Raji (cell line): ENCODE data around the gene TGFBR2.

ENCODE experiments used
- POLR2A ChIP-seq: IDR thresholded peaks from 2 replicates; pipeline ENCODE4 v1.6.1; 2011; ENCODE audit warnings: low read depth, low read length, control low read depth; ENCODE audit not compliant: insufficient read depth

Gene TGFBR2

DNA sequence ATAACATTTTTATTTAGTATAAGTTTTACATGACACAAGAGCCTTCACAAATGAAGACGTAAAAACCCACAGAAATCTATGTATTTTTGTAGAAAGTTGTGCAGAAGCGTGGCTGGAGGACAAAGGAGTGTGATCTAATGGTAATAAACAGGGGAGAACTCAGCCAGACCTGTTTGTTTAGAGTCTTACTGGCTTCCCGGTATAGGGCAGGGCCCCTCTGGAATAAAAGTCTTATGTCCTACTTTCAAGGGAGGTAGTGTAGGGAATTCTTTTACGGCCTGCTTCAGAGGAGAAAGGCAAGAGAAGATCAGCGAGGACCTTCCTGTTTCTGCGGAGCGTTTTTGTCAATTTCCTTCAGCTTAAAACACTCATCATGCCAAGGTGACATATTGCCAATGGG lies 103.6 kb downstream of the TGFBR2 start:
- no peak for TF ChIP-seq POLR2A

DNA sequence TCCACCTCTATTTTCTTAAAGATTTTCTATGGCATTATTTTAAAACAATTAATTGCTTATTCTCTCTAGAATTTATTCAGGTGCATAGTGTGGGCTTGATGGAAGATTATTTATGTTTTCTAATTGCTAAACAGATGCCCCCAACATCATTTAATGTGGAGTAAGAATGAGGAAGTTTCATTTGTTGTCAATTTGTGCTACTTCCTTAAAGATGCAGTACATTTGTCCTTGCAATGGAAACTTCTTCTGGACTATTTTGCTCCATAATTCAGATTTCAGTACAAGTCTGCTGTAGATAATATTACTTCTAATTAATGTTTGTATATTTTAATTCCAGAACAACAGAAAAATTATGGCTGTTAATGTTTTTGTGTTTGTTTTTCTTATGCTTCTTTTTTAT lies 104.8 kb downstream of the TGFBR2 start:
- TF ChIP-seq POLR2A, result no peak

DNA sequence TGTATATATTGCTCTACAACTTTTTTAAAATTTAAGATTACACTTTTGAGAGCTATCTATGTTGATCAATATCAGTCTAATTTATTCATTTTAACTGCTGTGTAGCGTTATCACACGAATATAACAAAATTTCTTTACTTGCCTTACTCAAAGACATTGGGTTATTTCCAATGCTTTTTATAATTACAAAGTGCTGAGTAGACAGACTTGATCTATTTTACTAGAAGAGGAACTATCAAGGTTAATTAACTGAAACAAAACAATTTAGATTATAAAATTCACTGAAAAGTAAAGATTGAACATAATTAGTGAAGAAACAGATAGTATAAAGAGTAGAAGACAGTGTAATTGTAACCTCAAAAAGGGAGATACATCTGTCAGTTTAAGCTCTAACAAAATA lies 105.5 kb downstream of the TGFBR2 start:
- no peak for TF ChIP-seq POLR2A

DNA sequence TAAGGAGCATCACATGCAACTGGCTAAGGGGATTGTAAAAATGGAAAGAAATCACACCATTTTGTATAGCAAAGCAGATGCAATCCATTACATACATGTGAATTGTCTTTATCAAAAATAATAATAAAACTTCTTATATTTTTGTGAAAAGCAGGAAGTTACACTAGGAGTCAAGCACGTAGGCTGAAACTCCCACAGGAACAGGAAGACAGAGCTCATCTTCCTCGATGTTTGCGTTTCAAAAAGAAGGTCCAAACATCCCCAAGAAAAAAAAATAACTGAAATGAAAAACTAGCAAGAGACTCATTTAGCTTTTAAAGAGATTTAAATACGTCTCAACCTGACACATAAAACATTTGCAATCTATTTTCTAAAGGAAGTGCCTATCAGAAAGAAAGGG lies 106.6 kb downstream of the TGFBR2 start:
- TF ChIP-seq POLR2A, result no peak

DNA sequence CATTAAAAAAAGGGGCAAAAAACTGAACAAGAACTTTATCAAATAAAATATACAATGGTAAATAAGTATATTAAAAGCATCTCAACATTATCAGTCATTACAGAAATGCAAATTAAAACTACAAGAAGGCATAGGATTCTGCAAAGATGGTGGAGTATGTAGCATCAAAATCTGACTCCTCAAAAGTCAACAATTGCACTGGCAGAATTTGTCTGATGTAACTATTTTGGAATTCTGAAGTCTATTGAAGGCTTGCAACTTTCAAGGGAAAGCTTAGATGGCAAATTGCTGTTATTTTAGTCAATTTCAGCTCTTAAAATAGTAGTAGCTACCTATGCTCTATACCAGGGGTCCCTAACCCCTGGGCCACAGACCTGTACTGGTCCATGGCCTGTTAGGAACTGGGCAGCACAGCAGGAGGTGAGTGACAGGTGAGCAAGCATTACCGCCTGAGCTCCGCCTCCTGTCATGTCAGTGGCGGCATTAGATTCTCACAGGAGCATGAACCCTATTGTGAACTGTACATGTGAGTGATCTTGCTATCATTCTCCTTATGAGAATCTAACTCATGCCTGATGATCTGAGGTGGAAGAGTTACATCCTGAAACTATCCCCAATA lies 107.6 kb downstream of the TGFBR2 start:
- no peak for TF ChIP-seq POLR2A

DNA sequence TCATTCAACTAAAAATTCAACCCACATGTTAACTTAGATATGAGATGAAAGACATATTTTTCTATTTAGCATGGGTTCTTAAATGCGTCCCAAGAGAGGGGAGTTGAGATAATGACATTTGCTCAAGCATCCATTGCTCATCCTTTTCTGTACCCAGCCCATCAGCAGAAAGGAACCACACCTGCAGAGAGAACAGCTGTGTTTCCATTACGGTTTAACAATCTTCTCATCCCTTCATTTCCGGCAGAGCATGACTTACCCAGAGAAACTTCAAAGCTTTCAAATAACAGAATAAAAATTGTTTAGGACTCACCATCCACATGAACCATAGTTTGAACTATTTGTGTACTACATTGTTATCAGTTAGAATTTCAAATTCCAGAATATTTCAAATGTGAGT lies 113.1 kb downstream of the TGFBR2 start:
- TF ChIP-seq POLR2A, result no peak

DNA sequence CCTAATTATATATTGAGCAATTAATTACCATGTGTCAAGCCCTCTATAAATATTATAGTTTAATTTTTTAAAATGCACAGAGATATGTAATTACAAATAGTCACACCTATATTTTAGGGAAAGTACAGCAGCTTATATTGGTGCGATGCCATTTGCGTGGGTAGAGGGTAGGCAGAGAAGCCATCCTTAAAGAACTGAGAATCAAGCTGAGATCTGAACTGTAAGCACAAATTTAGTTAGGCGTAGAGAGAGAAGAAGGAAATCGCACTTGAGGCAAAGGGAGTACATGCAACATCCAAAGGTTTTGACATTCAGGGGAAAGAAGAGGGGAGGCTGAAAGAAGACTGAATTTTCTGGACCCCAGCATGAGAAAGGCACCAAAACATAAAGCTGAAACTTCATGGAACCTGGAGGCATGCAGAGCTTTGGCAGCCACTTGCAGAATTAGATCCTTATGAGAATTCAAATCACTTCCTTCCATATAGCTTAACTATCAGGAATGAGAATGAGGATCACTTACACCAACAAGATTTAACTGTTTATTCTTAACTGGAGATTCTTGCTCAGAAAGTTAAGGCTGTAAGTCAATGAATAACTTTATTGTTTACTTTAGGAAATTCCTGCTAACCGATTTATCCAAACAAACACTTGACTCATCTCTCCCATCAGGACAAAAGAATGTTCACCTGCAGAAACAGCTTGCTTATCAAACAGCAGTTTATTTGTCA lies 114.3 kb downstream of the TGFBR2 start:
- TF ChIP-seq POLR2A, result no peak

DNA sequence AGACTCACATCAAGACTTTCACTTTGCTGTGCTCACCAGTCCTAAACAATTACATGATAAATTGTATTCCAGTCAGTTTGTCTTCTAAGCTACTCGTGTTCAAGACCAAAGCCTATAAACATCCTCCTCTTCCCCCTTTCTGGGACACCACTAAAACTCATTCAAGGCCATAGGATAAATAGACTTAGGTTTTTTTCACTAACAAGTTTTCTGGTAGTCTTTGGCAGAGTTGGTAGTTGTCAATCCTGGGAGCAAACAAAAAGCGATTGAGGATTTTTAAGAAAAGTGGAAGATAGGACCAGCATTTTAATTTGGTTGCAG lies 114.9 kb downstream of the TGFBR2 start:
- TF ChIP-seq POLR2A, result no peak

DNA sequence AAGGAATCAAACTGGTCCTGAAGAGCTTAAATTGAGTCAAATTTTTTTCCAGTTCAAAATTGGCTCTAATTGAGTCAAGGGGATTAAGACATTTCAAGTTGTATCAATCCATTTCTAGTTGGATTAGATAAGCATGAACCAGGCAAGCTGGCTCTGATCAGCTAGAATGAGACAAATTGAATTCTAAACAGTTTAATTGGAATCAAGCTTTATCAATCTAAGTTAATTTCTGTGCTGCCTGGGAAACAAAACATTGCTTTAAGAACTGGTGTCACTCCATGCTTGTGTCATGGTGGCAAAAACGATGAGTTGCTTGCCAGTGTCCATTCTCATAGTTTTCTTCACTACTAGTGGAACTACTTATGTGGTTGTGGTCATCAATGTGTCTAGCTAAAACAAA lies 116.8 kb downstream of the TGFBR2 start:
- no peak for TF ChIP-seq POLR2A

DNA sequence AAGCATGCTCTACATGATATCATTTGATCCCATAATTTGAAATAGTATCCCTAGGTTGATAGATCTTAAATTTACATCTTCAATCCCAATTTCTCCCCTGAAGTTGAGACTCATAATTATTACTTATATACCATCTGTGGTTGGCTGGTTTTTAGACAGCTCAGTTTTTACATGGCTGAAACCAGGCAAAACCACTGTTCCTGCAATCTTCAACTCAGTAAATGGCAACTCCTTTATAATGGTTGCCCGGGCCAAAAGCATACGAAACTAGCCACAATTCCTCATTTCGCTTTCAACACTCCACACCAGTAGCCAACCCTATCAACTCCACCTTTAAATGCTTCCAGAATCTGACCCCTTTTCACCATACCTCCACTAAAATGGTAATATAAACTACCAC lies 118.5 kb downstream of the TGFBR2 start:
- TF ChIP-seq POLR2A, result no peak

DNA sequence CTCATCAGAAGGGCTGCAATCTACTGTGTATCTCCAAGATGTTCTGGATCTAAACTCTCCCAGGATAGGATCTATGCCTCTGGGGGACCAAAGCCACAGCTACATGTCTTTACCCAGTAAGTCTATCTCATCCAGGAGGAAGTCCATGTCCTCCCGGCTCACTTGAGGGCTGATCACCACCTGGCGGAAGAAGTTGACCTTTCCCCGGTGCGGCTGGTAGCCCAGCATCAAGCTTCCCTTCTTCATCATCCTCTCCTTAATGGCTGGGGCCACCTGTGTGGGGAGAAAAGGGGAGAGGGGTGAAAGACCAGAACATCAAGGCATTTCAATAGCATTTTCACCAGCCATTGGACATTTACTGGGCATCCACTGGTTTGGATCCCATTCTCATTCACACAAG lies 121.7 kb downstream of the TGFBR2 start:
- TF ChIP-seq POLR2A, result no peak

DNA sequence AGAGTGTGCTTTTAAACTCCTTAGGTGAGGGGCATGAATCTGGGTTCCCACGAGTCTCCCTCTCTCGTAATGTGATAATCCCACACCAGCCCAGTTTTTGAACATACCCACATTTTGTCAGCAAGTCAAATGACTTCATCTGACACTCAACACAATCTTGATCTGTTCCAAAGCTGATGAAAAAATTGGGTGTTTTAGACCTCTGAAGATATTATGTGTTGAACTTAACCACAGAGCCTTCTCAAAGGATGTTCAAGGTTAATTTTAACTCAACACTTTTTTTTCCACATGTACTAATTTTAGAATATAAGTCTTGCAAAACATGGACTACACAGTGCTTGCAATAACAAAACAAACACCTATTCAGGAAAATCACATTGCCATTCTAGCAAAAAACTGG lies 123.1 kb downstream of the TGFBR2 start:
- TF ChIP-seq POLR2A, result no peak

DNA sequence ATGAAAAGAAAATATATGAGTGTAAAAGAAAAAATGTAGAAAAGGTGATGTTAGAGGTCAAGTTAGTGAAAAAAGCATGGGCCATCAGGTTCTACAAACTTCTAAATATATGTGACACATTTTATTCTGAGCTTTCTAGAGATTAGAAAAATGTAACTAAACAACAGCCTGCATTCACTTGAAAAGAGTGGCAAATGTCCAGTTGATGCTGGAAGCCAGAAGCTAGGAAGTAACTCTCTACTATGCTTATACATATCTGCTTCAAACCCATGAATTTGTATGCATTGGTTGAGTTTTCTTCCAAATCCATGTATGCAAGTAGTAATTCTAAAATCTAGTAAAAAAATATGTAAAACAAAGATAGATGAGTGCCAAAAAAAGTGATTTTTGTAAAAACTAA lies 123.5 kb downstream of the TGFBR2 start:
- TF ChIP-seq POLR2A, result no peak

DNA sequence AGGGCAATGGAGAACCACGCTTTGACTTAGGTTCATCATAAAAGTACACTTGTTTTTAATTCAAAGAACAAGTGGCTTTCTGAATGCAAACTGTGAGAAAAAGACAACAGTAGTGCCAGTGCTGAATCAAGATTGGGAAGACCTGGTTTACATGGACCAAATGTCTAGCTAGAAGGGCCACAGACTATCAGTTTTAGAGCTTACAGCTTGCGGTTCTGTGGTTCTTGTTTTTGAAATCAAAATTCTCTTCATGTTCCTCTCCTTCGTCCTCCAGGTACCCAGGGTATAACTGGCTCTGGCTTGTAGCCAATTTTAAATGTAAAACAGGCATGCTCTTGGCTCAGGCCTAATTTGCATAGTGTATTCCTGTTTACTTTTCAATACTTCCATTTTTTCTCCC lies 124.6 kb downstream of the TGFBR2 start:
- no peak for TF ChIP-seq POLR2A

DNA sequence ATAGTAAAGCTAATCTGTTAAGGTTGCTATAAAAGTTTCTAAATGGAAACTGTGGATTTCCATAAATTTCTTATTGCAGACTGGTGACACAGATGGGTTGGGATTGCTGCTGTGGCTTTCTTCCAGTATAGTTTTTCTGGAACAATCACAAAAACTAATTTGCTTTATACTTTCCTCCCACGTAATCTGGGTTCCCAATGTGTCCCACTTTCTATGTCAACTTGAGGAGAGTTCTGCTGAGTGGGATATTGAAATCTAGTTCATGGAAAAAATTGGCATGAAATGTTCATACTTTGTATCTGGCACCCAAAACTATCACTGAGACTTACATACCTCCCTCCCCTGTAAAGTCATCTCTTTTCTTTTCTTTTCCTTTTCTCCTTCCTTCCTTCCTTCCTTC lies 126.8 kb downstream of the TGFBR2 start:
- no peak for TF ChIP-seq POLR2A

DNA sequence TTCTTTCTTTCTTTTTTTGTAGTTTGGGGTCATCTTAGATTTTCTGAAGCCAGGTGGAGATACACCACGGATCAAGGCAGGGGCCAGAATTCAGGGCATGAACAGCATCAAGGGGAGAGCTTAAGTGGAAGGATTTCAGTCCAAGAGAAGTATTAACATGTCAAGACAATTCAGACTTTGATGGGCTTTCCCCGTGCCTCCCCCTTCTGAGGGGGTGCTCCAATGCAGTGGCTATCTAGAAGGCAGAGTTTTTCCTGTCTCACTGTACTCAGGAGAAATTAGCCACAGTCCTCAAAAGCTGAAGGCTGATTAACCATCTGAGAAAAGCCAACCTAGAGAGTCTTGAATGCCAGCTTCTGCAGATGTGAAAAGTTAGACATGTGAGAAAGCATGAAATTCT lies 127.3 kb downstream of the TGFBR2 start:
- no peak for TF ChIP-seq POLR2A
